GM23248 (cell line): ENCODE results near the gene CARD14.

Experiments used
- EZH2 ChIP-seq: fragments of 200-600 bp; sonication (generic); IDR thresholded peaks from 2 replicates; pipeline ENCODE4 v1.6.1; 2018; ENCODE audit warnings: antibody characterized with exemption, mild to moderate bottlenecking; ENCODE audit not compliant: insufficient read depth, poor library complexity, severe bottlenecking
- EZH2phosphoT487 ChIP-seq: fragments of 200-600 bp; sonication (generic); IDR thresholded peaks from 2 replicates; pipeline ENCODE4 v1.6.1; 2018; ENCODE audit warnings: antibody characterized with exemption, moderate library complexity, mild to moderate bottlenecking, low read depth; ENCODE audit not compliant: insufficient read depth

DNA sequence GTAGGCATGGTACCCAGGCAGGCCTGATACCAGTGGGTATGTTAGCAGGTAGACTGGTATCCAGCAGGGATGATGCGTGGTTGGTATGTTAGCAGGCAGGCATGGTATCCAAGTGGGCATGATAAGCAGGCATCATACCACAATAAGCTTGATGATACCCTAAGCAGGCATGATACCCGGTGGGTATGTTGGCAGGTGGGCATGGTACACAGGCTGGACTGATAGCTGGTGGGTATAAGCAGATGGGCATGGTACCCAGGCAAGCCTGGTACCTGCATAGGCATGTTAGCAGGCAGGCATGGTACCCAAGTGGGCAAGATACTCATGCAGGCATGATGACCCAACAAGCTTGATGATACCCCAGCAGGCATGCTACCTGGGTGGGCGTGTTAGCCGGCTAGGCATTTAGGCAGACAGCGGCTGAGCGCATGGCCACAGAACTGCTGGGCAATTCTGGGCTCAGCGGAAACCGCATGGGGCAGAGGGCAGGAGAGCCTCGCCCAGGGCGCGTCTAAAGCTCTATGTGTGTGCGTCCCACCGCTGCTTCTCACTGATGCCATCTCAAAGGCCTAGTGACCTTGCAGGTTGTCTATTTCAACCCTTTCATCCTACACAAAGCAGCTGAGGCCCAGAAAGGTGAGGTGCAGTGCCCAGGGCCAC lies 48.0 kb downstream of the CARD14 start:
- TF ChIP-seq EZH2 (no peak), EZH2phosphoT487 (no peak)
